ENCODE data around the gene ANO1.

ANO1 gene

DNA sequence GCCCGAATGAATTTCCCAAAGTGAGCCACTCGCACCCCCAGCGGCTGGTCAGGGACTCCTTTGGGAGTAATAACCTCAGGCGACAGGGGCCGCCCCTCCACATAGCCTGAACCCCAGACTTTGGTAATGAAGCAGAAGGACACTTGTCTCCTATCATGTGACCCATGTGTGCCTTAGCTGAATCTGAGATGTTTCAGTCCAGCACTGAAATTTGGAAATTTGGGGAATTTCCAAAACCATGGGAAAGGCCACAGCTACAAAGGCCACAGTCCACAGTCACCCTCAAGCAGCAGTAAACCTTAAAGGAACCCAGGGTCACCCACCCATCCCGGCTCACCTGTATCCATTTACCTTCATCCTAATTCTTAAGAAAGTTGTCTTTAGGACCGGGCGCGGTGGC lies 73.6 kb downstream of the ANO1 start:
- H3K27me3 ChIP-seq (ENCODE audit: low read length): no peaks in the 10 kb centered on the region

DNA sequence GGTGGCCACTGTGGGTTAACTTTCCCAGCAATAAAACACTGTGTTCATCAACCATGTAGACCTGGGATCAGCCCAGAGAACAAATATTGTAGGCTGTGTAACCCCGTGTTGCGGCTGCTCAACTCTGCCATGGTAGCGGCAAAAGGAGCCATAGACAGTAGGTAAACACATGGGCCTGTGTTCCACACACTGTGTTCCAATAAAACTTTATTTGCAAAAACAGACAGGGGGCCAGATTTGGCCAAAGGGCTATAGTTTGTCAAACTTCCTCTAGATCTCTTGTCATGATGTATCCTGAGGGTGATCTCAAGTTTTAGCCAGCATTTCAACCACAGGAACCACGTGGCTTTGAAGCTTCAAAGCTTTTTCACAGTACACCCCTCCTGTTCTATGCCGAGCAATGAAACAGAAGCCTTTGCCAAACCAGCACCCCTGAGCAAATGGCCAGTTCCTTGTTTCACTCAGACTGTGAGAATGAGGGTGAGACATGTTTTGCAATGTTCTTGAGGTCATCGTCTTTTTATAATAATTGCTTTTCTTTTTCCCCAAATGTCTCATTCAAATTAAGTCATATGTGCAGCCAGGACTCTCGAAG lies 75.1 kb downstream of the ANO1 start:
- no peak overlapping the region for H3K4me2 ChIP-seq (ENCODE audit: low read depth, low read length, poor library complexity, severe bottlenecking)
- no peaks in the 10 kb centered on the region for H4K20me1 ChIP-seq (ENCODE audit: low read depth, low read length)
- no peak overlapping the region for H3K9ac ChIP-seq (ENCODE audit: low read length)
- H3K9me2 ChIP-seq (replicated peaks; ENCODE audit: insufficient read depth, low read length): no peaks in the 10 kb centered on the region
- H3K79me2 ChIP-seq (ENCODE audit: insufficient read depth, low read length): no peaks in the 10 kb centered on the region
- no peak overlapping the region for H3K27ac ChIP-seq (ENCODE audit: low read depth, low read length)
- no peak for TF ChIP-seq EZH2phosphoT487 (conservative IDR thresholded peaks at IDR 0.05; ENCODE audit: low read length)
- no peak overlapping the region for H3K4me3 ChIP-seq (ENCODE audit: insufficient read depth, low read length, poor library complexity, severe bottlenecking)
- no peaks in the 10 kb centered on the region for H3K36me3 ChIP-seq (ENCODE audit: low read length)
- H3K9me3 ChIP-seq (ENCODE audit: insufficient read depth, low read length): no peaks in the 10 kb centered on the region
- no peak overlapping the region for H2AFZ ChIP-seq (ENCODE audit: low read depth, low read length, severe bottlenecking)
- H3K27me3 ChIP-seq (ENCODE audit: low read length): no peaks in the 10 kb centered on the region
- H3F3A ChIP-seq (ENCODE audit: insufficient read depth): no peaks in the 10 kb centered on the region

More for the DNA sequence above, 73.6 kb downstream of the ANO1 start:
- Histone ChIP-seq H3K36me3 (ENCODE audit: low read length) (no peaks in the 10 kb centered on the region), H3K4me2 (ENCODE audit: low read depth, low read length, poor library complexity, severe bottlenecking) (no peak overlapping the region), H3K9ac (ENCODE audit: low read length) (no peak overlapping the region), H3K79me2 (ENCODE audit: insufficient read depth, low read length) (no peaks in the 10 kb centered on the region), H3F3A (ENCODE audit: insufficient read depth) (no peaks in the 10 kb centered on the region), H2AFZ (ENCODE audit: low read depth, low read length, severe bottlenecking) (no peak overlapping the region), H3K4me3 (ENCODE audit: insufficient read depth, low read length, poor library complexity, severe bottlenecking) (no peak overlapping the region), H4K20me1 (ENCODE audit: low read depth, low read length) (no peaks in the 10 kb centered on the region), H3K9me2 (replicated peaks; ENCODE audit: insufficient read depth, low read length) (no peaks in the 10 kb centered on the region), H3K27ac (ENCODE audit: low read depth, low read length) (no peak overlapping the region), H3K9me3 (ENCODE audit: insufficient read depth, low read length) (no peaks in the 10 kb centered on the region)
- no peak for TF ChIP-seq EZH2phosphoT487 (conservative IDR thresholded peaks at IDR 0.05; ENCODE audit: low read length)
- TF ChIP-seq, protein P1, sequence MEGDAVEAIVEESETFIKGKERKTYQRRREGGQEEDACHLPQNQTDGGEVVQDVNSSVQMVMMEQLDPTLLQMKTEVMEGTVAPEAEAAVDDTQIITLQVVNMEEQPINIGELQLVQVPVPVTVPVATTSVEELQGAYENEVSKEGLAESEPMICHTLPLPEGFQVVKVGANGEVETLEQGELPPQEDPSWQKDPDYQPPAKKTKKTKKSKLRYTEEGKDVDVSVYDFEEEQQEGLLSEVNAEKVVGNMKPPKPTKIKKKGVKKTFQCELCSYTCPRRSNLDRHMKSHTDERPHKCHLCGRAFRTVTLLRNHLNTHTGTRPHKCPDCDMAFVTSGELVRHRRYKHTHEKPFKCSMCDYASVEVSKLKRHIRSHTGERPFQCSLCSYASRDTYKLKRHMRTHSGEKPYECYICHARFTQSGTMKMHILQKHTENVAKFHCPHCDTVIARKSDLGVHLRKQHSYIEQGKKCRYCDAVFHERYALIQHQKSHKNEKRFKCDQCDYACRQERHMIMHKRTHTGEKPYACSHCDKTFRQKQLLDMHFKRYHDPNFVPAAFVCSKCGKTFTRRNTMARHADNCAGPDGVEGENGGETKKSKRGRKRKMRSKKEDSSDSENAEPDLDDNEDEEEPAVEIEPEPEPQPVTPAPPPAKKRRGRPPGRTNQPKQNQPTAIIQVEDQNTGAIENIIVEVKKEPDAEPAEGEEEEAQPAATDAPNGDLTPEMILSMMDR (IDR thresholded peaks at IDR 0.05; ENCODE audit: insufficient read depth, low read length, poor library complexity, severe bottlenecking): no peak

DNA sequence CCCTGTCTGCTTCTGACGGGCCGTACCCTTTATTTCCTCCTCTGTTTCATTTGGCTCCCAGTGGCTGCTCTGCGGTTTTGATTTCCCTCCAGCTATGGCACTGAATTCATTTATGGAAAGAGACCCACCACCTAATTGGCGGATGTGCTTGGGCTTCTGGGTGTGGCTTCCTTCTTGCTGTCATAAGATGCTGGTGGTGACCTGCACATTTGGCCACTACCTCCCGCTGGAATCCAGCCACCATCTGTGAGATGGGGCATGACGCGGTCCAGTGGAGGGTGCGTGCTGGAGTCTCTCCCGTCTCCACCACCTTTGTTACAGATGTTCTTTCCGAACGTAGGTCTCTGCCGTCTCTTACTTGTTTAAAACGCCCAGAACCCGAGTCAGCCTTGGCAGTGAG lies 77.3 kb downstream of the ANO1 start:
- Histone ChIP-seq H3K9ac (ENCODE audit: low read length) (no peak overlapping the region), H2AFZ (ENCODE audit: low read depth, low read length, severe bottlenecking) (no peak overlapping the region), H4K20me1 (ENCODE audit: low read depth, low read length) (no peaks in the 10 kb centered on the region), H3F3A (ENCODE audit: insufficient read depth) (no peaks in the 10 kb centered on the region), H3K9me3 (ENCODE audit: insufficient read depth, low read length) (no peaks in the 10 kb centered on the region), H3K36me3 (ENCODE audit: low read length) (no peaks in the 10 kb centered on the region), H3K27ac (ENCODE audit: low read depth, low read length) (no peak overlapping the region), H3K4me2 (ENCODE audit: low read depth, low read length, poor library complexity, severe bottlenecking) (no peak overlapping the region), H3K4me3 (ENCODE audit: insufficient read depth, low read length, poor library complexity, severe bottlenecking) (no peak overlapping the region), H3K9me2 (replicated peaks; ENCODE audit: insufficient read depth, low read length) (no peaks in the 10 kb centered on the region), H3K27me3 (ENCODE audit: low read length) (no peaks in the 10 kb centered on the region), H3K79me2 (ENCODE audit: insufficient read depth, low read length) (no peaks in the 10 kb centered on the region)
- TF ChIP-seq, protein P1 (IDR thresholded peaks at IDR 0.05; ENCODE audit: insufficient read depth, low read length, poor library complexity, severe bottlenecking): no peak
- no peak for TF ChIP-seq EZH2phosphoT487 (conservative IDR thresholded peaks at IDR 0.05; ENCODE audit: low read length)

DNA sequence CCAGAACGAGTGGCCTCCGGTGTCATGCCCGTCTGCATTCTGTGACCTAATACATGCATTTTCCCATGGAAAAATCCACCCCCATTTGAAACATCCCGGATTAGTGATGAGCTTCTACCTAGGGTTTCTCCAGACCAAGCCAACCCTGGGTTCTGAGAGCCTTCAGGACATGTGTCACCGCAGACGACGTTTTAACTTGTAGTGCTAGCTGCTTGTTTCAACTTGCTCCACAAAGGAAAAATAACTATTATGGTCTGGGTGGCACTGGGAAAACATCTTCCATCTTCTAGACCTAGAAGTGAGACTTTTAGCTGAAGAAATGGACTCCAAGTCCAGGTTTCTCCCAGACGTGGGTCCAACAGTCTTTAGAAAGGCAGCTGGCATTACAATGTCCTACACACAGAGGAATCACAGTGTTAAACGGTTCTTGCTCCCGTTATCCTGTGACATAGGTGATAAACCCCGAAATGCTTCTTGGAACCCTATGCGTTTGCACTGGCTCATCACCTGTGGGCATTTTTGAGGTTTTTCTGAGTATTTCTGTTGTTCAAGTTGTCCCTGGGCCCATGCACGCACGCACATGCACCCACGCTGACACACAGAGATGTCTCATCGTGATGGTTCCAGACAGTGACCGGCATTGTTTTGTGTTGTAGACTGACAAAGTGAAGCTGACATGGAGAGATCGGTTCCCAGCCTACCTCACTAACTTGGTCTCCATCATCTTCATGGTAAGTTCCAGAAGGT lies 78.3 kb downstream of the ANO1 start:
- Histone ChIP-seq H3K9ac (ENCODE audit: low read length) (no peak overlapping the region), H2AFZ (ENCODE audit: low read depth, low read length, severe bottlenecking) (no peak overlapping the region), H3K9me3 (ENCODE audit: insufficient read depth, low read length) (no peaks in the 10 kb centered on the region), H4K20me1 (ENCODE audit: low read depth, low read length) (no peaks in the 10 kb centered on the region), H3K36me3 (ENCODE audit: low read length) (no peaks in the 10 kb centered on the region), H3K27me3 (ENCODE audit: low read length) (no peaks in the 10 kb centered on the region), H3K79me2 (ENCODE audit: insufficient read depth, low read length) (no peaks in the 10 kb centered on the region), H3K9me2 (replicated peaks; ENCODE audit: insufficient read depth, low read length) (no peaks in the 10 kb centered on the region), H3F3A (ENCODE audit: insufficient read depth) (no peaks in the 10 kb centered on the region), H3K4me3 (ENCODE audit: insufficient read depth, low read length, poor library complexity, severe bottlenecking) (no peak overlapping the region), H3K4me2 (ENCODE audit: low read depth, low read length, poor library complexity, severe bottlenecking) (no peak overlapping the region), H3K27ac (ENCODE audit: low read depth, low read length) (no peak overlapping the region)
- TF ChIP-seq EZH2phosphoT487 (conservative IDR thresholded peaks at IDR 0.05; ENCODE audit: low read length): no peak
- TF ChIP-seq, protein P1 (IDR thresholded peaks at IDR 0.05; ENCODE audit: insufficient read depth, low read length, poor library complexity, severe bottlenecking): no peak

All from SU-DHL-6 (cell line).